Prostate gland (tissue), 2 donors: ENCODE results near the gene CCR9. TPM values are rescaled to one million over a fixed set of nuclear protein-coding genes. Genes with fewer than 3 reads are reported as not detected.

Experiments
- DNase-seq: peaks from one replicate; pipeline ENCODE4 v3.0.0-alpha.2; 2019; ENCODE audit warnings: low spot score
- H3K27ac ChIP-seq, 2 donors: fragments of 200-600 bp; sonication (generic); 2 replicates each; pipeline ENCODE4 v1.5.1; 2017 to 2019
- H3K27me3 ChIP-seq: fragments of 200-600 bp; sonication (generic); replicated peaks from 2 replicates; pipeline ENCODE4 v1.5.1; 2019; ENCODE audit not compliant: insufficient read depth
- H3K36me3 ChIP-seq, 2 donors: fragments of 200-600 bp; sonication (generic); 1 replicate in 1 of 2; 2 replicates in 1 of 2; pipeline versions ENCODE4 v1.5.1 to v1.8.1; 2017 to 2019
- H3K4me1 ChIP-seq: fragments of 200-600 bp; sonication (generic); replicated peaks from 2 replicates; pipeline ENCODE4 v1.5.1; 2019
- H3K4me3 ChIP-seq, 2 donors: fragments of 200-600 bp; sonication (generic); 2 replicates each; pipeline ENCODE4 v1.5.1; 2017 to 2019
- H3K9me3 ChIP-seq: fragments of 200-600 bp; sonication (generic); 2 replicates; pipeline ENCODE4 v1.5.1; 2017
- CTCF ChIP-seq, 4 experiments: fragments of 200-600 bp in 2 of 4; fragments of 450-650 bp in 2 of 4; sonication (generic) in 2 of 4; IDR thresholded peaks; 1 replicate in 3 of 4; 2 replicates in 1 of 4; pipeline ENCODE4 v1.5.1; 2016 to 2019; ENCODE audit warnings: antibody characterized with exemption in 4 of 4, mild to moderate bottlenecking in 2 of 4, moderate library complexity in 2 of 4
- POLR2A ChIP-seq: fragments of 450-650 bp; IDR thresholded peaks from one replicate; pipeline ENCODE4 v1.6.1; 2016; ENCODE audit warnings: antibody characterized with exemption, mild to moderate bottlenecking
- POLR2AphosphoS5 ChIP-seq: sonication (generic); formaldehyde crosslinking; IDR thresholded peaks from one replicate; pipeline ENCODE4 v1.6.1; 2017; ENCODE audit warnings: antibody characterized with exemption
- WGBS: methylation state at CpG from one replicate; pipeline ENCODE4 v1.1.5; 2018; 5-methylcytosine and 5-hydroxymethylcytosine counted together
- intact Hi-C: fragments of 100-400 bp; cut with DNase I; formaldehyde crosslinking; loops from one replicate; pipeline ENCODE4 v1.14.2; 2022
- total RNA-seq, 2 donors: library from RNA; depleted of rRNA; stranded (reverse); fragments of >200 nt; gene quantifications; one replicate each; pipeline ENCODE4 v1.1.0, GENCODE V29; 2016

CCR9 gene
- total RNA-seq, 2 donors from 2014 or later: 0.09 TPM; not detected in 1

GRCh38 chr3:45915518-45916231 is 29.3 kb downstream of the CCR9 start:
- intact Hi-C loops: no loop called here
- no peak for DNase-seq
- no peaks in the 10 kb centered on the region for H3K9me3 ChIP-seq

GRCh38 chr3:45917146-45917898 is 31.0 kb downstream of the CCR9 start:
- WGBS: 72% methylated on average over 6 of the region's 6 CpGs
- TF ChIP-seq POLR2A (no peak), CTCF (IDR thresholded peaks at IDR 0.05) (no peak), POLR2AphosphoS5 (no peak)
- H3K36me3 ChIP-seq: peaks cover 0 to 6% of the 10 kb centered on the region in 2 donors

More at GRCh38 chr3:45915518-45916231, 29.3 kb downstream of the CCR9 start:
- H3K27ac ChIP-seq: no peak overlapping the region
- H3K4me3 ChIP-seq: no peak overlapping the region
- no peaks in the 10 kb centered on the region for H3K4me1 ChIP-seq
- WGBS: 38% methylated on average over 13 of the region's 13 CpGs
- no peaks in the 10 kb centered on the region for H3K36me3 ChIP-seq
- TF ChIP-seq CTCF (IDR thresholded peaks at IDR 0.05): no peak
- TF ChIP-seq POLR2AphosphoS5: no peak
- no peak for TF ChIP-seq POLR2A
- no peaks in the 10 kb centered on the region for H3K27me3 ChIP-seq

GRCh38 chr3:45921158-45922038 is 35.1 kb downstream of the CCR9 start:
- DNase-seq: no peak
- peaks cover 4 to 6% of the 10 kb centered on the region in 2 donors for H3K36me3 ChIP-seq
- H3K27ac ChIP-seq: no peak overlapping the region
- no peaks in the 10 kb centered on the region for H3K9me3 ChIP-seq
- no peak overlapping the region for H3K4me3 ChIP-seq
- WGBS: 84% methylated on average over 13 of the region's 14 CpGs
- no peak for TF ChIP-seq POLR2A
- TF ChIP-seq POLR2AphosphoS5: no peak
- TF ChIP-seq CTCF (IDR thresholded peaks at IDR 0.05): no peak
- H3K27me3 ChIP-seq: no peaks in the 10 kb centered on the region
- intact Hi-C loops: loop anchor here (10.0 kb wide), 1 partner anchor 407 kb away; no protein-coding TSS in a partner anchor
- no peaks in the 10 kb centered on the region for H3K4me1 ChIP-seq

More at GRCh38 chr3:45917146-45917898, 31.0 kb downstream of the CCR9 start:
- no peaks in the 10 kb centered on the region for H3K4me1 ChIP-seq
- intact Hi-C loops: no loop called here
- H3K4me3 ChIP-seq: no peak overlapping the region
- H3K27ac ChIP-seq: no peak overlapping the region
- H3K9me3 ChIP-seq: no peaks in the 10 kb centered on the region
- DNase-seq: no peak
- no peaks in the 10 kb centered on the region for H3K27me3 ChIP-seq

GRCh38 chr3:45922039-45922326 is 35.6 kb downstream of the CCR9 start:
- TF ChIP-seq POLR2A (no peak), CTCF (IDR thresholded peaks at IDR 0.05) (no peak), POLR2AphosphoS5 (no peak)
- Histone ChIP-seq H3K27me3 (no peaks in the 10 kb centered on the region), H3K4me3 (no peak overlapping the region), H3K9me3 (no peaks in the 10 kb centered on the region), H3K27ac (no peak overlapping the region), H3K36me3 (peaks cover 4 to 6% of the 10 kb centered on the region in 2 donors), H3K4me1 (no peaks in the 10 kb centered on the region)
- DNase-seq: no peak
- intact Hi-C loops: loop anchor here (10.0 kb wide), 1 partner anchor 407 kb away; no protein-coding TSS in a partner anchor
- 82% methylated on average over 3 of the region's 3 CpGs for WGBS
